ENCODE results near the gene ZFAND3.

GRCh38 chr6:37906121-37906520 lies 86.6 kb downstream of the ZFAND3 start:
- TF ChIP-seq CTCF (IDR thresholded peaks at IDR 0.05) (no peak), POLR2A (IDR thresholded peaks at IDR 0.05) (no peak)

Measured in Peyer's patch (tissue), 4 donors.